Islet precursor cell (in vitro differentiated cells): ENCODE results near the gene PPP3R1.
"Not testable (repeated sequence)": the region's sequence is repeated elsewhere in the genome, so short reads cannot be mapped to it uniquely, and the experiment has no call there.

Experiments
- DNase-seq: peaks from one replicate; pipeline ENCODE4 v3.0.0-alpha.2; 2018

Gene PPP3R1

GRCh38 chr2:68185541-68186164, 66.7 kb downstream of the PPP3R1 start:
- peak; percentile 64 for DNase-seq

- no peak for DNase-seq
Observed at GRCh38 chr2:68182902-68183301, 69.4 kb downstream of the PPP3R1 start.

GRCh38 chr2:68178954-68179627, 73.2 kb downstream of the PPP3R1 start:
- DNase-seq: no peak

- DNase-seq: no peak
Observed at GRCh38 chr2:68178432-68178831, 73.9 kb downstream of the PPP3R1 start.

GRCh38 chr2:68177541-68177940, 74.8 kb downstream of the PPP3R1 start:
- DNase-seq: no peak

- DNase-seq: no peak
Observed at GRCh38 chr2:68176657-68177056, 75.7 kb downstream of the PPP3R1 start.

- DNase-seq: not testable (repeated sequence)
Observed at GRCh38 chr2:68175210-68175609, 77.1 kb downstream of the PPP3R1 start.

- DNase-seq: no peak
Observed at GRCh38 chr2:68172990-68173700, 79.2 kb downstream of the PPP3R1 start.

GRCh38 chr2:68172521-68172920, 79.8 kb downstream of the PPP3R1 start:
- DNase-seq: no peak

GRCh38 chr2:68171684-68172083, 80.6 kb downstream of the PPP3R1 start:
- DNase-seq: no peak

GRCh38 chr2:68171146-68171545, 81.2 kb downstream of the PPP3R1 start:
- no peak for DNase-seq

GRCh38 chr2:68169308-68169707, 83.0 kb downstream of the PPP3R1 start:
- DNase-seq: no peak

GRCh38 chr2:68167186-68167585, 85.1 kb downstream of the PPP3R1 start:
- DNase-seq: no peak

- no peak for DNase-seq
Observed at GRCh38 chr2:68163641-68164040, 88.7 kb downstream of the PPP3R1 start.

GRCh38 chr2:68158134-68158447, 94.2 kb downstream of the PPP3R1 start:
- no peak for DNase-seq

- DNase-seq: peak; percentile 97
Observed at GRCh38 chr2:68157402-68158133, 94.8 kb downstream of the PPP3R1 start, which contains the start of gene PNO1. TSS of gene PNO1 (plus strand) at chr2:68157888. CDS start at chr2:68157935, 47 bp downstream.

GRCh38 chr2:68157002-68157401, 95.3 kb downstream of the PPP3R1 start:
- no peak for DNase-seq

GRCh38 chr2:68156419-68156818, 95.9 kb downstream of the PPP3R1 start:
- DNase-seq: no peak

- no peak for DNase-seq
Observed at GRCh38 chr2:68155618-68156017, 96.7 kb downstream of the PPP3R1 start.

- no peak for DNase-seq
Observed at GRCh38 chr2:68152681-68153347, 99.5 kb downstream of the PPP3R1 start.

GRCh38 chr2:68151037-68151436, 101.3 kb downstream of the PPP3R1 start:
- no peak for DNase-seq

GRCh38 chr2:68141875-68142274, 110.5 kb downstream of the PPP3R1 start:
- DNase-seq: no peak
